HG03457 (cell line): ENCODE measurements around the gene SLC39A13.

Source experiments
- ATAC-seq: cut with Tn5 transposase; IDR thresholded peaks from one replicate; pipeline ENCODE4 v1.9.1; 2021; ENCODE audit warnings: moderate number of reproducible peaks; ENCODE audit not compliant: unreplicated experiment

Gene SLC39A13

DNA sequence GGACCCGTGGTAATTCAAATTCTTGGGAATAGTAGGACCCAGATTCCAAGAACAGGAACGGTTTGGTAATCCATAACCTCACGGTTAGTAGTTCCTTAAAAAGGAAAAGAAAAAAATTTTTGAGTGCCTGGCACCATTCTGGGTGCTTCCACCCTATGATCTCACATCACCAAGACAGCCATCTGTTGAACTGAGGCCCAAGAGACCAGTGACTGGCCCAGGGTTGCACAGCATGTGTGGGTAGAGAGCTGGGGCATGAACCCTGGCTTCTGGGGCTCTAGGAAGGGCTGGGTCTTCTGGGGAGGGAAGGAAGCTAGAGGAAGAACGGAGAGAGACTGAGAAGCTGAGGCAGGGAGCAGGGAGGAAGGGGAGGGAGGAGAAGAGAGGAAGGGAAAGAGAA is 25.3 kb upstream of the SLC39A13 start:
- no peak for ATAC-seq

DNA sequence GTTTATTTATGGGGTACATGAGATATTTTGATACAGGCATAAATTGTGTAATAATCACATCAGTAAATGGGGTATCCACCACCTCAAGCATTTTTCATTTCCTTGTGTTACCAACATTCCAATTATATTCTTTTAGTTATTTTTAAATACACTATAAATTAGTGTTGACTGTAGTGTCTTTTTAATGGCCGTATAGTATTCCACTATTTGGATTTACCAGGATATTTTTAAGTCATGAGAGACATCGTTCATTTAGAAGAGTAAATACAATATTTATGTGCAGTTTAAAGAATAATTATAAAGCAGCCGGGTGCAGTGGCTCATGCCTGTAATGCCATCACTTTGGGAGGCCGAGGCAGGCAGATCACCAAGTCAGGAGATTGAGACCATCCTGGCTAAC is 23.9 kb upstream of the SLC39A13 start:
- no peak for ATAC-seq

DNA sequence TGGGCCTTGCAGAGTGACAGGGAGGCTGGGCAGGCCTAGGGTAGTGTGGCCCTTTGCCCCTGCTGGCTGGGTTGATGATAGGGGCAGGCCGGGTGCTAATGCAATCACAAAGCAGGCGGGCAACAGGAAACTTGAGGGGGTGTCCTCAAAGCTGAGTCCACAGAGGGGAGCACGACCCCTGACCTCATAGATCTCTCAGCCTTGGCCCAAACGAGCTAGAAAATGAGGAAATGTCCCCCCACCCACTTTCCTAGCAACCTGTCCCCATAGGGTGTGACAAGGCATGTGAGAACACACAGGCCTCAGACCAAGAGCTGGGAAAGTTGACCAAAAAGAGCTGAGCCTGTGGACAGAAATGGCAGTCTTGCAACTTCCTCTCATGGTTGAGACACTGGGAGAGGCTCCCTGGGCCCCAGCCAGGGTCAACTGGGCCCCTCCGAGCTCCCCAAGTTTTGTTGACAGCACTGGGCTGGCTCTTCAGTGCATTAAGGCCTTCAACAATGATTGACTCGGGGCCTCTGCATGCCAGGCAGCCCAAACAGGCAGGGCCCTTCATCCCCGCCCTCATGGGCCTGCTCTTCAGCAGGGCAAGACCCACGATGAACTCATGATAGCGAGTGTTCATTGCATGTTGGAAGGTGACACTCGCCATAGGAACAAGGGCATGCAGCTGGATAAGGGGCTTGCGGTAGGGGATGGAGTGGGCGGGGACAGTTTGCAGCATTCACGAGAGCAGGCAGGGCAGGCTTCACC is 20.3 kb upstream of the SLC39A13 start:
- ATAC-seq: no peak

DNA sequence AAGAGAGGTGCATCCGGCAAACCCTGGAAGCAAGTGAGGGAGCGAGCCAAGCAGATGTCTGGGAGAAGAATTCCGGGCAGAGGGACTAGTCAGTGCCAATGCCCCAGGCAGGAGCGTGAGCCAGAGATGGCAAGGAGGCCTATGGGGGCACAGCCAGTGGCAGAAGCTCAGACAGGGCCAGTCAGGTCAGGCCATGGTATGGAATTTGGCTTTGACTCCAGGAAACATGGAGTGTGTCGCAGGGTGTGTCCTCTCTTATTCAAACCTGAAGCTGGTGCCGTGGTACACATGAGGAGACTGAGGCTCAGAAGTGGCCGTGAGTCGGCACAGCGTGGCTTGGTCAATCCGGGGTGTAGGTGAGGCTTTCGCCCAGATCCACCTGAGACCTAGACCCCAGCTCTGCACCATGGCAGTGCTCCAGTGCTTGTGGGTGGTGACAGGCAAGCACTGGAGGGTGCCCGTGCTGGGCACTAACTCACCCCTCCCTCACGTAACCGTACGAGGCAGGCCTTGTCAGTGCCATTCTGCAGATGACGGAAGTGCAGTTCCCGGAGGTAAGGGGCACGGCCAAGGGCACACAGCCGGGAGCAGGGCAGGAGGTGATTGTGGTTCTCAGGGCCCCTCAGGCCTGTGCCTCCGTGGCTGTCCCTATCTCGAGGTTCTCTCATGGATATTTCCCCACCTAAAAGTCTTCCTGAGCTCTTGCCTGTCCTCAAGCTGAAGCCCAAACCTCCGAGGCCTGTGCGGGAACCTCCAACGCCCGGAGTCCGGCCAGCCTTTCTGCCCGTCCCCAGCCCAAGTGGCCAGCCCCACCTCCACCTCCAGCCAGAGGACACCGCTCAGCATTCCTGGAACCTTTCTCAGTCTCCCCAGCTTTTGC is 19.5 kb upstream of the SLC39A13 start:
- no peak for ATAC-seq

DNA sequence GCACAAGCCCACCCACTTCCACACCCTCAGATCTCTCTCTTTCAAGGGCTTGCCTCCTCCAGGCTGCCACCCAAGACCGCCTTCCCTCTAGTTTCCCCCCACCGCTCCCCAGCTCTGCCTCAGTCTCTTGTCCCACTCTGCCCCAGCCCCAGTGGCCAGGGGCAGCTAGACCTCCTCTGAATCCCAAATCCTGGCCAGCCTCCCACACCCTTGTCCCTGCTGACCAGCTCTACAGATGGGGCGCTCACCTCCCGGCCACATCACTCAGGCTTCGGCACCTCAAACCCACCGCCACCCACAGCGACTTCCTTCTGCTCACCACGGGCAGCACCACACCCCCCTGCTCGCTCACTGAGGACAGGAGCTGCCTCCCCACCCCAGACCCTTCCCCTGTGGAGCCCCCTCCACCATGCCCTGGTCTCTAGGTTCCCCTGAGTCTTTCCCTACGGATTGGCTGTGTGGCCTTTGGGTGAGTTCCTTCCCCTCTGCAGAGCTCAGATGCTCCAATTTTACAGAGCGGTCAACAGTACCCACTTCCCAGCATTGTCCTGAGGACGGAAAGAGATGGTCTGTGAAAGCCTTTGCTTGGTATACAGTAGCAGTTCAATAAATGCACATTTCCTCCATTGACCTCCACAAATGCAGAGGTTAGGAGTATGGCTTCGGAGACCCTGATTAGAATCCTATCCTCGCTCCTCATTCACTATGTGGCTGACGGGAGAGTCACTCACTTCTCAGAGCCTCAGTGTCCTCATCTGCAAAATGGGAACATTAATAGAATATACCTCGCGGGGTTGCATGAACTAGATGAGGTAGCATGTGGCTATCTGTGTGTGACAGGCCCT is 18.6 kb upstream of the SLC39A13 start:
- ATAC-seq: no peak

DNA sequence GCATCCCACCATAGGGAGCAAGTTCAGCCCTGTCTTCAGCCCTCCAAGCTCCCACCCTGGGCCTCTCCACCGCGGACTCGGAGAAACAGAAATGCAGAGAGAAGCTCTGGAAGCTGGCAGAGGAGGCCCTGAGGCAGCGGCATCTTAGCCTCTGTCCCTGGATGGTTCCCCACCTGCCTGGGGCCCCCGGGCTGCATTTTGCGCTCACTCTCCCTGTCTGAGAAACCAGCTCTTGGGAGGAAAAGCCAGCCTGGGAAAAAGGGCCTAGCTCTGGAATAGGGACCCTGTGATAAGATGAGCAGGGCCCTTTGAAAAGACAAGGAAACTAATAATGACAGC is 18.0 kb upstream of the SLC39A13 start:
- ATAC-seq: no peak

DNA sequence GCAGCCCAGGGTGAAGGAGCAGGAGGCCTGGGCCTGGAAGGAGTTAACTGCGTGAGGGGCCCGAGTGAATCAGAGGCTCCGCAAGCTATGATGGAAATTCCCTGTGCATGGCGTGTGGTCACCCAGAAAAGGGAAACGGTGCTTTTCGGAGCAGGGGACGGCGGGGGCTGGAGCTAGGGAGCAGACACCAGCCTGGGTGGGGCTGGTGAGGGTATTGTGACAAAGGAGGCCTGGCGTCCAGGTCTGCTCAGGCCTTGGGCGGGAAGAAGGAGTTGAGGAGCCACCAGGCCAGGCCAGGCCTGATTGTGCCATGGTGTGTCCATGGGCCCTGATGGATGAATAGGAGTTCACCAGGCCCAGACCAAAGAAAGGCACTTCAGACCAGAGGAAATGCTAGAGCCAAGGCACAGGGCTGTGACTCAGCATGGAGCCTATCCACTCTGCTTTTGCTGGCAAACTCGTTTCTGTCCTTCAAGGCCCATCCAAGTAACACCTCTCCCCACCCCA is 17.3 kb upstream of the SLC39A13 start:
- no peak for ATAC-seq

DNA sequence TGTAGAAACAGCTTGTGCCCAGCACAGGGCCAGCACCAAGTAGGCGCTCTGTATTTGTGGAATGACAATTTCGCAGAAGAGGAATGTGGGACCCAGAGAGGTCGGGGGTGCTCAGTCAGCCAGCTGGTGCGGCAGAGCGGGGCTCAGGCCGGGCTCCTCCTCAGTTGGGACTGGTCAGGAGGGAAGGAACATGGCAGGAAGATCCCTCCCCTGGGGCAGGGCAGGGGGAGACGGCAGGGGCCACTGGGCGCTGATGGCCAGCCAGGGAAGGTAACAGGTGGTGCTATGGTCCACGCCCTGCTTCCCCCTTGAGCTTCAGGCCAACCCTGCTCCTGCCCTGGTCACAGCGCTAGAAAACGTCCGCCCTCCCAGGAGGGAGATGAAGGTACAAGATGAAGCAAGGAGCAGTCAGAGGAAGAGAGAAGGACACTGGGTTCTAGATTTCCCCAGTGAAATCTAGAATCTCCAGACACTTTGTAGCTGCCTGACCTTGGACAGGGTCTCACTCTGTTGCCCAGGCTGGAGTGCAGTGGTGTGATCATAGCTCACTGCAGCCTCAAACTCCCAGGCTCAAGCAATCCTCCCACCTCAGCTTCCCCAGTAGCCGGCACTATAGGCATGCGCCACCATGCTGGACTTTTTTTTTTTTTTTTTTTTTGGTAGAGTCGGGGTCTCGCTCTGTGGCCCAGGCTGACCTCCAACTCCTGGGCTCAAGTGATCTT is 16.5 kb upstream of the SLC39A13 start:
- ATAC-seq: no peak

DNA sequence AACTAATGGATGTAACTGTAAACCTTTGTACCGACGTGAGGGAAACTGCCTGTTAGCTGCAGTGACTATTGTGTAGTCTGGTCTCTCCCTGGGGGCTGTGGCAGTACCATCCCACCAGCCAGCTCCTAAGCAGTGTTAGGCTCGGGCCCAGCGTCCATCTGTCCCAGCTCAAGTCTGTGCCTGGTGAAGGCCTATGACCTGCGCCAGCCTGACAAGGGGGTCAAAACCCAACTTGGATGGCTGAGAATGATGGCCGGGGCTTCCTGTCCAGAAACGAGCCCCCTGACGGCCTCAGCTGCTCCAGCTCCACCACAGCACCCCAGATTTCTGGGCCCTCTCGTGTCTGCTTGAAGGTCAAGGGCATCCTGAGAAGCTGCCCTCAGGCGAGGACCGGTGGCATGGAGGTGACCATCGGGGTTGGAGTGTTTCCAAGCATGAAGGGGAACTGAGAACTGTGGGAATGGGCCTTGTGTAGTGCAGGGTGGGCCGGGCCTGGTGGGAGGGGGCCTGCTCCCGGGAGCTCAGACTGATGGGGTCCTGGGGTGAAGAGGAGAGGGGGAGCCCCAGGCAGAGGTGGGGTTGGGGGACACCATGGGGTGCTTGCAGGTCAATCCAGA is 15.7 kb upstream of the SLC39A13 start:
- ATAC-seq: no peak

DNA sequence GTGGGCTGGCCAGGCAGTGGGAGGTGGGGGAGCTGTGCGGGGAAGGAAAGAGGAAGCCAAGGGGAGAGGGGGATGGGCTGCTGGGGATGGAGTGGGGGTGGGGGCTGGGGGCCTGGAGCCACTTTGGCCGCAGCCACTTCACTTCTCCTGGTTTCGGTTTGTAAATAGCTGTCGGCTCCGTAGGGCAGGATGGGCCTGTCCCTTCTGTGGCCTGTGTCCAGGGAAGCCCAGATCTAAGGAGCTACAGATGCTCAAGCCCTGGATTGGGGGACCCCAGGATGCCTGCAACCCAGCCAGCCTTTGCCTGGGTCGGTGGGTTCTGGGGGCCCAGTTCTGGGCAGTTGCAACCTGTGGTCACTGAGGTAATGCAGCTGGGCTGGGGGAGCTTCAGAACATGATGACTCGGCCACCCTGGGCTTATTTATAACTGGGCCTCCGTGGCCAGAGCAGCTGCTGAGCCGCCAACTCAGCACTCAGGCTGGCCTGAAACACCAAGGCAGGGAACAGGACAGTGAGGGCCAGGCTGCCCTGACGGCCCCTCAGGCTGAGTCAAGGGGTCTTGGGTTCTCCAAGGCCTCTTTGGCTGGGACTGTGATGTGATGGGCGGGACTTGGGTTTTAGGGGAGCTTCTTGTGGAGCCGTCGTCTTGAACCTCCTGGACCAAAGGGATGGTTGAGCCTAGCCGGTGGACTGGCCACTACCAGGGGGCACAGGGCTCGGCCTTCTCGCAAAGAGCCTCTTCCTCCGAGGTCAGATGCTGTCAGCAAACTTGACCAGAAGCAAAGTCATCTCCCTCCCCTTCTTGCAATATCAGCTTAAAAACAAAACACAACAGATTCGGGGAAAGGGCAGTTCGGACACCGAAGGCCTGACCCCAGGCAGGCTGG is 15.0 kb upstream of the SLC39A13 start:
- no peak for ATAC-seq

DNA sequence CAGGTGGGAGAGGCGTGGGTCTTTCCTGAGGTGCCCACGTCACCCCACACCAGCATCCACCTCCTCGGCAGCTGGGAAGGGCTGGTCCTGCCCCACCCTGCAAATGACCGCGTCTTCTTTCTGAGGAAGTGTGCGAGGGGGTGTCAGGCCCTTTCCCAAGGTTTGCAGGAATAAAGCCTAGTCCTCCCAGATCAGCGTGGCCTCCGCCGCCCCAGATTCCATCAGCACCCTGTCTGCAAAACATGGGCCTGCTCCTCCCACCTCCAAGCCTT is 14.4 kb upstream of the SLC39A13 start:
- ATAC-seq: no peak

DNA sequence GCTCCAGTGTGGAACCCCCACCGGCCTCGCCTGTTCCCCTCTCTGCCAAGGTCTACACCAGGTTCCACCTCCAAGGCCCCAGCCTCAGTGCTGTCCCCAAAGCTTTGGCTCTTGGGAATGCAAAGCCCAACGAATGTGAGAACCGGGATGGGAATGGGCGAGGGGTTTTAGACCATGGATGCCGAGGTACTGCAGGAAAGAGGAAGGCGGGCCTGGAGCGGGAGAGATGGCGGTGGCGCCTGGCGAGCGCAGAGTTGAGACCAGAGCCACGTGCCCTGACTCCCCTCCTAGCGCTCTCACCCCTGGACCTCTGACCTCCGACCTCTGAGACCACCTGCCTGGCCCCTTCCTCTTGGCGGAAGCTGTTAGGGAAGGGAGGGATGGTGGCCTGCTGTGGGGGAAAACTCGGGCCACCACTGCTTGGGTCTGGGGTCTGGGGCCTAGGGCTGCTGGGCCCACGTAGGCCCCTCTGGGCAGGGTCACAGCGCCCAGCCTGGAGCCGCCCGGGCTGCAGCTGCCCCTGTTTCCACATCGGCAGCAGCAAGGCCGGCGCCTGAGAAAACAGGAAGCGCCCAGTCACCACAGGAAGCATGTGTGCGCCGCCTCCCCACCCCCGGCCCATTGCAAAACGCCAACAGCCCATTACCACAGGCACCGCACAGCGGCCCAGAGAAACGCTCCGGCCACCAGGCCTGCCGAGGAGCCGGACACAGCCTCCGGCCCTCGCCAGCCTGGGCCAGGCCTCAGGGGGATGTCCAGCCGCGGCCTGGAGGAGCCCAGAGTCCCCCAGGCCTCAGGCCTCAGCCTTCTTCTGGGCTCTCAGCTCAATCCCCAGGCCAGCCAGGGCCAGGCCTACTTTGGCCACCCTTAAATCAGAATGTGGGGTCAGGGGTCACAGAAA is 13.8 kb upstream of the SLC39A13 start:
- no peak for ATAC-seq

DNA sequence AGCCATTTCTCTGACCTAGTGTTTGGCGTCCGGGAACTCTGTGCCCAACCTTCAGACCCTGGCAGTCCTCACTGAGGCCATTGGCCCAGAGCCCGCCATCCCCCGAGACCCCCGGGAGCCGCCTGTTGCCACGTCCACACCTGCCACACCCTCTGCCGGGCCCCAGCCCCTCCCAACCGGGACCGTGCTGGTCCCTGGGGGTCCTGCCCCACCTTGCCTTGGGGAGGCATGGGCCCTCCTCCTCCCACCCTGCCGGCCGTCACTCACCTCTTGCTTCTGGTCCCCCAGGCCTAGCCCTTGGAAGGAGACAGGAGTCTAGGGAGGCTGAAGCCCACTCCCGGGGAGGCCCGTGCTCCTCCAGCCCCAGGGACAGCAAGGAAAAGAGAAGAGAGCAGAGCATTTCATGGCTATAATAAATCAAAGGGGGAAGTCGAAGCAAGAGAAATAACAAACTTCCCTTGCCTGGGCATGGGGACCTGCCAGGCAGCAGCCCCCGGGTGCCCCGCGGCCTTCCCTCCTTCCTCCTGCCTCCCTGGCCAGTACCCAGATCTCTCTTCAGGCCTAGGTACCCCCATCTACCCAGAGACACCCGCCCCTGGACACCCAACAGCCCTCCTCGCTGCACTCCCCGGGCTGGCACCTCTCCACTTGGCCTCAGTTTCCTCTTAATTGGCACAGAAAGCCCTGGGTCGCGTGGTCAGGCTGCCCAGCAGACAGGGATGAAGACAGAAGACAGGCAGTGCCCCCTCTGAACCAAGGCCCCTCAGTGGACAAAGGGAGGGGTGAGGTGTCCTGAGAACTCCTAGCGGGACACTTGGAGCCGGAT is 13.0 kb upstream of the SLC39A13 start:
- ATAC-seq: no peak

DNA sequence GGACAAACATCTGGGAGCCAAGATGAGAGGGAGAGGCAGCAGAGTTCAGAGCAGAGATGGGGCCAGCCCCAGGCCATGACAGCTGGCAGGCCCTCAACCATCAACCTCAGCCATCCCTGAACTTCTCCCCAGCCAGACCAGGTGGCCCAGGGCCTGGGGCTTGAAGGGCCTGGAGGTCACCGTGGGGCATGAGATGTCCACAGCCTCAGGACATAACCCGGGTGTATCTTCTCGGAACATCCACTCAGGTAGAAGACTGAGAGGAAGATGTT is 12.4 kb upstream of the SLC39A13 start:
- no peak for ATAC-seq

DNA sequence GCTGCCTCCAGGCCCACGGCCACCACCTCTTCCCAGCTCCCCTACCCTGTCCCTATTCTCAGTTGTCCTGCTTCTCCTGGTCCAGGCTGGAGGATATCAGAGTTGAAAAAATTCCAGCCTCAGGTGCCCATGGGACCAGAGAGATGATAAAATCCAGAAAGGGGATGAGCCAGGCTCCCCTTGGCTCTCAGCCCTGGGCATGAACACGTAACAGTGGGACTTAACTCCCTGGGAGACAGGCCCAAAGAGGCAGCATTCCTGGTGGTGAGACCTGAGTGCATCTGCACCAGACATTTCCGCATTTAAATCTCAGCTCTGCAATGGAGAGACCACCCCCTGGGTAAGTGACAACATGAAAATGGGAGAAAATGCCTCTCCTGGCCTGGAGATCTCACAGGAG is 10.4 kb upstream of the SLC39A13 start:
- ATAC-seq: no peak

DNA sequence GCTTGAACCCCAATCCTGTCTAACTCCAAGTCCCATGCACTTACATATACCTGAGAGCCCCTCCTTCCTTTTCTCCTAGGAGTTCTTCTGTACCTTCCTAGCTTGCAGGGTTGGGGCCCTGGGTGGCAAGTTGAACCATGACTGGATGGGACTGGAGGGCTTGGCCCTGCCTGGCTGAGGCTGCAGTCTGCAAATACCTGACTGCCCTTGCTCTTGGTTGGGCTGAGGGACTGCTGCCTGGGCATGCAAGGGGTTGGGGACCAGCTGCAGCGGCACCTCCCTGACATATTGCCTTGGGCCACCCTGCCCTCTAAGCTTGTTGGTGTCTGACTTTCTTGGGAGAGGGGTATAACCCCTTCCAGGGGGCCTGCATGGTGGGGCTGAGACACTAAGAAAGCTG is 9.8 kb upstream of the SLC39A13 start:
- ATAC-seq: no peak

DNA sequence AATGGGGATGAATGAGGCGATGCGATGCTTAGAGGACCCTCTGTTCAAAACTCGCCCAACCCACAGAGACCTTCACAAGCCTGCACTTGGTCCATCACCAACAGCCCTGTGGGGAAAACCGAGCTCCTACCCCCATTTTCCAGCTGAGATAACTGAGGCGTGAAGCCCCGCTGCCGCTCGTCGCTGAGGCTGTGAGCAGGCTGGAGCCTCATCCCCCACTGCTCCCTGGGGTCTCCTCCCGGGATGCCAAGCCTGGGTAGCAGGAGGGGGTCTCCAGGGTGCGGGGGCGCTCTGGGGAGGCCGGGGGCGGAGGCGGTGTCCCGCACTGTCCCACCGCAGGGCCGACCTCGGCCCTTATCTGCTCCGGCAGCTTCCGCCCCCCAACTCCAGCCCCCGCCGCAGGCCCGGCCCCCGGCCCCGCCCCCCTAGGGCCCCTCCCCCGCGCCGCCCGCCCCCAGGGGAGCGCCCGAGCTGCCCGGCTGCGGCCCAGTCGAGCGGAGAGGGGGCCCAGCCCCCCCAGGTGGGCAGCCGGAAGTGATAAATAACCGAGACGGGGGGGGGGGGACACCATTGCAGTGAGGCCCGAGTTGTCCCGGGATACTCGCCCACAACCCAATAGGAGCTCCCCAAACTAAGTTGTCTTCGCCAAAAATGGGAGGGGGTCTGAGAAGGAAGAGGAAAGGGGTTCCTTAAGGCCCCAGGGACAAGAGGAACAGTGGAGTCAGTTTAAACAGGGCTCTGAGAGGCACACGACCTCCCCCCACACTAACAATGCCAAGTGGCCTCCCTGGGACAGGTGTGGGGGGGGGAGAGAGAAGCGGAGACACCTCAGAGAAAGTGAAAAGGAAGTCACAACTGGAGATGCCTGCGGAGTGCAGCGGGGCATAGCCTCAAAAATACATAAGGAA is 8.3 kb upstream of the SLC39A13 start:
- ATAC-seq: peak; percentile 22
